ENCODE data around the gene ELP4.

DNA sequence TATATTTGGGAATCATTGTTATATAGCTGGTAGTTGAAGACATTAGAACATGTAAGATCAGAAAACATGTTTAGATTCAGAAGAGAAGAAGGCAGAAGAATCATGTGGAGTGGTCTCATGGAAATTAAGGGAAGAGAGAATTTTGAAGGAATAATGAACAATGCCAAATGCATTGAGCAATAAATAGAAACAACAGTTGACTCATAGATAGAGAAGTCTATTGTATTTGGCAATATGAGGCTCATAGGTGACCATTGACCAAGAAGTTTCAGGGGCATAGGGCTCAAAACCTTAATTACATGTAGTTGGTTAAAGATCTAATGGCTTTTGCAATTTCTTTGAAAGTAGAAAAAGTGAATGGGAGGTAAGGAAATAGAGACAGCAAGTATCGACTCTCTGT, 177.7 kb downstream of the ELP4 start:
- TF ChIP-seq TAF1 (IDR thresholded peaks at IDR 0.05; ENCODE audit: borderline replicate concordance, insufficient read depth, low read length): no peak
- TF ChIP-seq POLR2AphosphoS5 (IDR thresholded peaks at IDR 0.05; ENCODE audit: low read depth, low read length): no peak
- TF ChIP-seq REST (IDR thresholded peaks at IDR 0.05; ENCODE audit: insufficient read depth in 1 of 2, low read depth in 2 of 2, low read length in 2 of 2): no peak
- TF ChIP-seq SIN3A (IDR thresholded peaks at IDR 0.05; ENCODE audit: borderline replicate concordance, insufficient read depth, low read length): no peak
